Vagina (tissue), 2 donors: ENCODE data around the gene WDR1. TPM values are rescaled to one million over a fixed set of nuclear protein-coding genes. Genes with fewer than 3 reads are reported as not detected.

Experiments used
- DNase-seq, 2 donors: peaks; one replicate each; pipeline ENCODE4 v3.0.0-alpha.2; 2017; ENCODE audit errors: extremely low spot score in 2 of 2
- H3K27ac ChIP-seq: fragments of 200-600 bp; sonication (generic); one replicate; pipeline ENCODE4 v1.5.1; 2019
- H3K27me3 ChIP-seq: fragments of 200-600 bp; sonication (generic); one replicate; pipeline ENCODE4 v1.5.1; 2019
- H3K36me3 ChIP-seq, 2 donors: fragments of 200-600 bp; sonication (generic); one replicate each; pipeline ENCODE4 v1.5.1; 2017 to 2019
- H3K4me1 ChIP-seq: fragments of 200-600 bp; sonication (generic); one replicate; pipeline ENCODE4 v1.5.1; 2019
- H3K4me3 ChIP-seq, 2 donors: fragments of 200-600 bp; sonication (generic); 1 replicate in 1 of 2; 2 replicates in 1 of 2; pipeline ENCODE4 v1.5.1; 2016 to 2019
- H3K9me3 ChIP-seq: fragments of 200-600 bp; sonication (generic); one replicate; pipeline ENCODE4 v1.5.1; 2019
- CTCF ChIP-seq, 3 experiments: fragments of 450-650 bp in 2 of 3; fragments of 200-600 bp in 1 of 3; sonication (generic) in 1 of 3; IDR thresholded peaks; one replicate each; pipeline ENCODE4 v1.5.1; 2017 to 2019; ENCODE audit warnings: antibody characterized with exemption in 3 of 3, mild to moderate bottlenecking in 2 of 3, moderate library complexity in 2 of 3
- POLR2A ChIP-seq, 2 donors: fragments of 450-650 bp; IDR thresholded peaks; one replicate each; pipeline ENCODE4 v1.6.1; 2017; ENCODE audit warnings: antibody characterized with exemption in 2 of 2, mild to moderate bottlenecking in 2 of 2, moderate library complexity in 2 of 2
- POLR2AphosphoS5 ChIP-seq, 2 donors: sonication (generic); formaldehyde crosslinking; IDR thresholded peaks; one replicate each; pipeline ENCODE4 v1.9.0; 2017; ENCODE audit warnings: antibody characterized with exemption in 2 of 2, mild to moderate bottlenecking in 2 of 2, low read depth in 1 of 2; ENCODE audit not compliant: insufficient read depth in 1 of 2
- intact Hi-C: fragments of 100-400 bp; cut with DNase I; formaldehyde crosslinking; loops from one replicate; pipeline ENCODE4 v1.15.1; 2023
- total RNA-seq: library from RNA; depleted of rRNA; stranded (reverse); fragments of >200 nt; gene quantifications from one replicate; pipeline ENCODE4 v1.2.3, GENCODE V29; 2016

Gene WDR1
- total RNA-seq, 1 donor from 2014 or later, result 159 TPM

GRCh38 chr4:10085828-10086505 lies 30.6 kb downstream of the WDR1 start:
- DNase-seq, result no peak
- Histone ChIP-seq H3K4me1 (peaks cover 24% of the 10 kb centered on the region), H3K36me3 (peaks cover 4 to 96% of the 10 kb centered on the region in 2 donors), H3K27ac (no peak overlapping the region), H3K4me3 (no peak overlapping the region), H3K27me3 (no peaks in the 10 kb centered on the region), H3K9me3 (no peaks in the 10 kb centered on the region)
- intact Hi-C loops, result no loop called here
- TF ChIP-seq POLR2AphosphoS5 (IDR thresholded peaks at IDR 0.05; ENCODE audit: insufficient read depth in 1 of 2, low read depth in 1 of 2) (no peak), POLR2A (IDR thresholded peaks at IDR 0.05) (no peak), CTCF (IDR thresholded peaks at IDR 0.05) (no peak)

- Histone ChIP-seq H3K9me3 (no peaks in the 10 kb centered on the region), H3K27me3 (no peaks in the 10 kb centered on the region), H3K4me3 (no peak overlapping the region), H3K27ac (no peak overlapping the region), H3K4me1 (peaks cover 18% of the 10 kb centered on the region), H3K36me3 (peaks cover 4 to 96% of the 10 kb centered on the region in 2 donors)
- intact Hi-C loops, result no loop called here
- DNase-seq, result no peak
- TF ChIP-seq POLR2A (IDR thresholded peaks at IDR 0.05) (no peak), CTCF (IDR thresholded peaks at IDR 0.05) (no peak), POLR2AphosphoS5 (IDR thresholded peaks at IDR 0.05; ENCODE audit: insufficient read depth in 1 of 2, low read depth in 1 of 2) (no peak)
These were observed 31.2 kb downstream of the WDR1 start for GRCh38 chr4:10085386-10085785.

GRCh38 chr4:10084651-10085358 lies 31.8 kb downstream of the WDR1 start:
- TF ChIP-seq POLR2A (IDR thresholded peaks at IDR 0.05), result no peak
- no peak for TF ChIP-seq POLR2AphosphoS5 (IDR thresholded peaks at IDR 0.05; ENCODE audit: insufficient read depth in 1 of 2, low read depth in 1 of 2)
- TF ChIP-seq CTCF (IDR thresholded peaks at IDR 0.05), result no peak
- Histone ChIP-seq H3K4me1 (peaks cover 12% of the 10 kb centered on the region), H3K27me3 (no peaks in the 10 kb centered on the region), H3K27ac (no peak overlapping the region), H3K9me3 (no peaks in the 10 kb centered on the region), H3K36me3 (peaks cover 4 to 96% of the 10 kb centered on the region in 2 donors), H3K4me3 (no peak overlapping the region)
- intact Hi-C loops, result no loop called here
- no peak for DNase-seq

- peaks cover 6% of the 10 kb centered on the region for H3K4me1 ChIP-seq
- no peak overlapping the region for H3K4me3 ChIP-seq
- peaks cover 6 to 100% of the 10 kb centered on the region in 2 donors for H3K36me3 ChIP-seq
- no peak for DNase-seq
- TF ChIP-seq POLR2AphosphoS5 (IDR thresholded peaks at IDR 0.05; ENCODE audit: insufficient read depth in 1 of 2, low read depth in 1 of 2), result no peak
- TF ChIP-seq CTCF (IDR thresholded peaks at IDR 0.05), result no peak
- TF ChIP-seq POLR2A (IDR thresholded peaks at IDR 0.05), result no peak
- H3K27ac ChIP-seq, result no peak overlapping the region
- no peaks in the 10 kb centered on the region for H3K9me3 ChIP-seq
- intact Hi-C loops, result no loop called here
- no peaks in the 10 kb centered on the region for H3K27me3 ChIP-seq
These were observed 32.5 kb downstream of the WDR1 start for GRCh38 chr4:10083861-10084641.
